Astrocyte of the cerebellum (primary cell): ENCODE data around the gene C6orf132.

ENCODE experiments used
- DNase-seq: peaks from one replicate; pipeline ENCODE4 v3.0.0-alpha.2; 2011; ENCODE audit warnings: low read depth
- H3K4me3 ChIP-seq: 2 replicates; pipeline ENCODE4 v1.5.1; 2011; ENCODE audit warnings: mild to moderate bottlenecking, low read depth, low read length, moderate library complexity
- in situ Hi-C: cut with HindIII; loops from 2 replicates; pipeline ENCODE4 v1.10.0; 2017; ENCODE audit warnings: low sequenced_read_pairs
- TF ChIP-seq, protein P1 (sequence below): IDR thresholded peaks from 2 replicates; pipeline ENCODE4 v1.5.1; 2012; ENCODE audit warnings: low read length, low read depth, moderate library complexity, mild to moderate bottlenecking; ENCODE audit errors: missing control alignments

Gene C6orf132

GRCh38 chr6:42084889-42085288 is 57.5 kb downstream of the C6orf132 start:
- TF ChIP-seq, protein P1, sequence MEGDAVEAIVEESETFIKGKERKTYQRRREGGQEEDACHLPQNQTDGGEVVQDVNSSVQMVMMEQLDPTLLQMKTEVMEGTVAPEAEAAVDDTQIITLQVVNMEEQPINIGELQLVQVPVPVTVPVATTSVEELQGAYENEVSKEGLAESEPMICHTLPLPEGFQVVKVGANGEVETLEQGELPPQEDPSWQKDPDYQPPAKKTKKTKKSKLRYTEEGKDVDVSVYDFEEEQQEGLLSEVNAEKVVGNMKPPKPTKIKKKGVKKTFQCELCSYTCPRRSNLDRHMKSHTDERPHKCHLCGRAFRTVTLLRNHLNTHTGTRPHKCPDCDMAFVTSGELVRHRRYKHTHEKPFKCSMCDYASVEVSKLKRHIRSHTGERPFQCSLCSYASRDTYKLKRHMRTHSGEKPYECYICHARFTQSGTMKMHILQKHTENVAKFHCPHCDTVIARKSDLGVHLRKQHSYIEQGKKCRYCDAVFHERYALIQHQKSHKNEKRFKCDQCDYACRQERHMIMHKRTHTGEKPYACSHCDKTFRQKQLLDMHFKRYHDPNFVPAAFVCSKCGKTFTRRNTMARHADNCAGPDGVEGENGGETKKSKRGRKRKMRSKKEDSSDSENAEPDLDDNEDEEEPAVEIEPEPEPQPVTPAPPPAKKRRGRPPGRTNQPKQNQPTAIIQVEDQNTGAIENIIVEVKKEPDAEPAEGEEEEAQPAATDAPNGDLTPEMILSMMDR = no peak
- no peak overlapping the region for H3K4me3 ChIP-seq
- DNase-seq = no peak
- in situ Hi-C loops = no loop called here

DNA sequence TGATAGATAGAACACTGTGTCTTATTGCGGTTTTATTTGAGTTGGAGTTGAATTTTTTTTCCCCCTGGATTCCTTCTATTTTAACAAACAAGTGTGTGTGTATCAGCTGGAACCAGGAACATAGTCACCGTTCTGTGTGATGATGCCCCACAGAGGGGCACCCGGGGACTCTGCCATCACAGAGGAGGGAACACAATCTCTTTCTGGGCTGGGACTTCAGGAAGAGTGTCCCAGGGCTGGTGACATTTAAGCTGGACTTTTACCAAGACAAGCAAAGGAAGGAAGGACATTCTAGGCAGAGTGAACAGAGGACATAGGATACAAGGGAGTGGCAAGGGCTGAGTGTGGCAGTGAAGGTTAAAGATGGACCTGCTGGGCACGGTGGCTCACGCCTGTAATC is 58.9 kb downstream of the C6orf132 start:
- in situ Hi-C loops = no loop called here
- TF ChIP-seq, protein P1 = no peak
- H3K4me3 ChIP-seq = no peak overlapping the region
- DNase-seq = no peak

- no peak for DNase-seq
- in situ Hi-C loops = no loop called here
- no peak overlapping the region for H3K4me3 ChIP-seq
- TF ChIP-seq, protein P1 = no peak
These were observed 62.4 kb downstream of the C6orf132 start for GRCh38 chr6:42079941-42080464.

DNA sequence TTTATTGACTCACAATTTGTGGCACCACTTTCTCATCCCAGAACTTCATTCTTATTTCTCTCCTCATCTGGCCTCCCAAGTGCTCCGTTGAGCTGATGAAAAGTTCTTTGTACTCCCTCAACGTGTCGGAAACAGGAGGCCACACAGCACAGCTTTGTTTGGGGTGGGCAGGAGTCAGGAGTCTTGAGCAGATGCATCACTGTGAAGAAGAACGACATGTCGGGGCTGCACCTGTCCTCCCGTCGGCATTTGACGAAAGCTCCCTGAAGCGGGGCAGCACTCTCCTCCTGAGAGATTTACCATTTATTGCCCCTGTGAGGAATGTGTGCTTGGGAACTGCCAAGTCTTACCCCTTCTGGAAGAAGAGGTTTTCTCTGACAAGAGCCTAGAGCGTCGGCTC is 64.0 kb downstream of the C6orf132 start:
- no peak overlapping the region for H3K4me3 ChIP-seq
- in situ Hi-C loops = no loop called here
- DNase-seq = no peak
- TF ChIP-seq, protein P1 = no peak

DNA sequence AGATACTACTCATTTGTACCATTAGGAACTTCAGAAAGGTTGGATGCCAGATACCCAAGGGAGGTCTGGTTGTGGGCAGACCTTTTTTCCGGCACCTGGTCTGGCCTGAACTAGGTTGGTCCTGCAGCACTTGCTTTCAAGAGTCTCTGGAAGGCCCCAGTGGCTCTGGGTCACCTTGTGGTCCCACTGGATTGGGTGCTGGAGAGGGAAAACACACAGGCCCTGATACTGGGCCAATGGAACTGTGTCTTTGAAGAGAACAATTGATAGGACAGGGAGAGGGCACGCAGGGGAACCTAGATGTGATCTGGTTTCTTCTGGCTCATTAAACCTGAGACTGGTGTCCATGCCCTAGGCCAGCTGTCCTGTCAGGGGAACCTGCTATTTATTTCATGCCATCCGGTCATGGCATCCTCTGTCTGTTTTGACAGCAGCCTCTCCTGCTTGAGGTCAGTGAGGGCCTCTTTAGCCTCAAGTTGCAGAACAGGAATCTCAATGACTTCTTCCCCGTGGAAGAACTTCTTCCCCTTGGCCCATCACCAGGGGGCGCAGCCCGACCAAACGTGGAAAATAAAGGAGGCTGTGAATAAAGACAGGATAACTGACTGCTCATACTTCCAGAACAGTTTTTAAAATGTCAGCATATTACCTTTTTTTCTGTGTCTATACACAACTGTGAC is 67.1 kb downstream of the C6orf132 start:
- TF ChIP-seq, protein P1 = peak; percentile 89
- no peak overlapping the region for H3K4me3 ChIP-seq
- in situ Hi-C loops = no loop called here
- peak; percentile 53 for DNase-seq

DNA sequence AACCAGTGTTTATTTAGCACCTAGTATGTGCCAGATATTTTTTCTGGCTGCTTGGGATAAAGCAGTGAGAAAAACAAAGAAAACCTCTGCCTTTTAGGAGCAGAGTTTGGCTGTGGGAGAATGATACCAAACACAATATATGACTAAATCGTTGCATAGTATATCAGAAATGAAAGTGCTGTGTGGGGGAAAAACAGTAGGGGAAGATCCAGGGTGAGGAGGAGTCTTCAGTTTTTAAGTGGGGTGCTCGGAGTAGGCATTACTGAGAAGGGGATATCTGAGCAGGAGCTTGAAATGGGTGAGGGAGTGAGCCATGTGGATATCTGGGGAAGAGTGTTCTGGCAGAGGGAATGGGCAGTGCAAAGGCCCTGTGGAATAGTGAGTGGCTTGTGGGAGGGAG is 69.1 kb downstream of the C6orf132 start:
- DNase-seq = no peak
- no peak overlapping the region for H3K4me3 ChIP-seq
- in situ Hi-C loops = no loop called here
- TF ChIP-seq, protein P1 = no peak
